GM19099 (cell line): ENCODE results near the gene CRMP1.

Source experiments
- POLR2A ChIP-seq: IDR thresholded peaks from 3 replicates; pipeline ENCODE4 v1.6.1; 2011; ENCODE audit warnings: low read depth; ENCODE audit not compliant: insufficient read length; ENCODE audit errors: extremely low read depth

Gene CRMP1

DNA sequence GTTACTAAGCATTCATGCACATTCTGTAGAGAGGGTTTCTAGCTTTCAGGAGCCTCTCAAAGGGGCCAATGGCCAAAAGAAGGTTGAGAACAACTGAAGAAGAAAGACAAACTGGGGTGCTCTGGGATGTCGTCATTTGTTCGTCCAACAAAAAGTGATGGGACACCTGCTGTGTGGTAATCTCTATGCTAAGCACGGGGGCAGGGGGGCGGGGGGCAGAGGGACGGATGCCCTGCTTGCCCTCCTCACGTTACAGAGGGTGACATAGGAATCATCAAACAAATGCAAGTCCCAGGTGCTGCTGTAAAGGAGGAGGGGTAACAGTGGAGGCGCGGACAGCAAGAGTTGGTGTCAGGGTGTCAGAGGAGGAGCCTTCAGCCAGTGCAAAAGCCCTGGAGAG lies 12.8 kb upstream of the CRMP1 start:
- no peak for TF ChIP-seq POLR2A

DNA sequence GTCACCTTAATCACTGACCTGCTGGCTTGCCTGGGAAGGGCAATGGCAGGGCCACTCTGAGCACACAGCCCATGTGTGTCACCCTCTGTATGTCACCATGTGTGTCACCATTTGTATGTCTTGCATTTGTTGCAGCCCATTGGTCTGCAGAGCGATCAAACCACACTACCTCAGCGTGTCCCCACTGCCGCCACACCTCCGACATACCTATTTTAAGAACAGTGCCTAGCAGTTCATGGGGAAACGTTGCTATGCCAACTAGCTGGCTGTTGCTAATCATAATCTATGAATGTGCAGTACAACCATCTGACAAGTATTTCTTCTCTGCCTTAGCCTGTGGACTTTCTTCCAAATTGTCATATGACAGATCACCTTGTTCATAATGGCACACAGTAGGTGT lies 8.0 kb upstream of the CRMP1 start:
- TF ChIP-seq POLR2A = no peak

GRCh38 chr4:5899881-5900280 lies 7.0 kb upstream of the CRMP1 start:
- TF ChIP-seq POLR2A = no peak

DNA sequence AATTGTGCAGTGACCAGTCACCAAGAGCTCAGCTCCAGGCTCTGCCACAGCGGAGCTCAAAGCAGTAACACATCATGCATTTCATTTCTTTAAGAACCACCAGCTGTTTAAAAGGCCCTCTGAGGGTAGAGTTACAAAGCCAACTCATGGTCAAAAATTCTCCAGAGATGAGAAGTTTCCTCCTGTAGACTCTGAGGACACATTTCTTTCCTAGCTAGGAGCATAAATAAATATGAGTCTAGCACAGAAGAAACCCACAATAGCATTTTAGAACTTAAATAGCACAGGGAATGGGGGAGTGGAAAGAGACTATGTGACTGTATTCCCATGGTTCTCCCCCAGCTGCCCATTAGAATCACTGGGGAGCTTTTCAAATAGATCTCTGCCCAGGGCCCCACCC lies 6.5 kb upstream of the CRMP1 start:
- TF ChIP-seq POLR2A = no peak

DNA sequence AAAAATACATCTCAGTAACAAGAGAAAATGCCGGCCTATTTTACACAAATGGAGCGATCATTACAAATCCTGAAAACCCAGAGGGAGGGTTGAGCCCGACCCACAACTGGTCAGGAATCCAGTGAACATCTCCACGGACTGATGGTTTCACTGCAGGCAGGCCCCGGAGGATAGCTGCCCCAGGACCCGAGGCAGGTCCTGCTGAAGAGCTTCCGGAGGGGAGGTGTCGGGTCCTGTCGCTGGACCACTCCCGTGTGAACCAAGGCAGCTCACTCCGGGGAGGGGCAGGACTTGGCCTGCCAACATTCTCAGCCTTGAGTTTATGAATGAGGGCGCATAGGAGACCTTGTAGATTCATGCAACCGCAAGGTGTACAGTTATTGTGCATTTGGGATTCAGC lies 4.8 kb upstream of the CRMP1 start:
- no peak for TF ChIP-seq POLR2A

DNA sequence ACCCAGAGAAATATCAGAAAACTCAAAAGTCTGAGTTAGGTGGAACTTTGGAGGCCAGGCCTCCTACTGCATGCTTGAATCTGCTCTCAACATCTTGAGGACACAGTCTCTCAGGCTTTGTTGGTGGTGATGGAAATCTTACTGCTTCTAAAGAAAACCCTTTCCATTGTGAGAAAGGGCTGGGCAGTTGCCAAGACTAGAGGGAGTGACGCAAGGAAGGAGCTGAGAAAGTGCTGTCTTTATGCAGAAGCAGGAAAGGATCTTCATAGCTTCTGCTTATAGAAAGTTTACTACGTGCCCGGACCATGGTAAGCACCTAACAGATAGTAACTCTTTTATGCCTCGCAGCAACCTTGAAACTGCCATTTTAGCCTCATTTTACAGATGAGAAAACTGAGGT lies 2.4 kb upstream of the CRMP1 start:
- no peak for TF ChIP-seq POLR2A

DNA sequence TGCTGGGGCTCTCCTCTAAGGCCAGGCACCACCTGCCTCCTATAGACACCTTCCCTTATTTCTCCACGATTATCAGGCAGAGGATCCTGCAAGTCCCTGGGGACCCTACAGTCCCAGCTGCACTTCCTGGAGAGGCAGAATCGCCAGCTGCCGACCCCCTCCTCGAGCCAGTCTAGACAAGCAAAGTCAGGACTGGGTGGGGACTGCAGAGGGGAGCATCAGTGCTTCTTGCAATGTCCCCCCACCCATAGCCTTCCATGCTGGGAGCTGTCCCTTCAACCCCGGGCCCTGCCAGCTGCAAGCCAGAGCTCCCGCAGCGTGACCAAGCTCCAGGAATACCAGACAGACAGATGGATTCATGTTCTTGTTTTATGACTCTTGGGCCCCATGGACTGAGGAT lies 1.4 kb upstream of the CRMP1 start:
- TF ChIP-seq POLR2A = no peak

DNA sequence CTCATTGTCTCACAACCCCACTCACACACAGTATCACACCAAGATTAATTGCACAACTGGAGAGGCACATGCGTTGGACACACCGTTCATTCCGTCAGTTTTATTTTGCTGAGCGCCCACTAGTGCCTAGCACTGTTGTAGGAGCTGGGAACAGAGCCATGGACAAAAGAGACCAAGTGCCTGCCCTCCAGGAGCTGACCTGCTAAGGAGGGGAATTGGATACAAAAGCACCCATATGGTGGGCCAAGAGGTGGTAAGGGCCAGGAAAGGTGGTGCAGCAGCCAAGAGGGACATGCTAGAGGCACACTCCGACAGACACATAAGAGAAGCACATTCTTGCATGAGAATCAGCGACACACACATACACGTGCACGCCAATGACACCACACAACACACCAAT lies 705 bp upstream of the CRMP1 start:
- no peak for TF ChIP-seq POLR2A

GRCh38 chr4:5892323-5893003 lies 423 bp downstream of the CRMP1 start:
- TF ChIP-seq POLR2A = no peak

DNA sequence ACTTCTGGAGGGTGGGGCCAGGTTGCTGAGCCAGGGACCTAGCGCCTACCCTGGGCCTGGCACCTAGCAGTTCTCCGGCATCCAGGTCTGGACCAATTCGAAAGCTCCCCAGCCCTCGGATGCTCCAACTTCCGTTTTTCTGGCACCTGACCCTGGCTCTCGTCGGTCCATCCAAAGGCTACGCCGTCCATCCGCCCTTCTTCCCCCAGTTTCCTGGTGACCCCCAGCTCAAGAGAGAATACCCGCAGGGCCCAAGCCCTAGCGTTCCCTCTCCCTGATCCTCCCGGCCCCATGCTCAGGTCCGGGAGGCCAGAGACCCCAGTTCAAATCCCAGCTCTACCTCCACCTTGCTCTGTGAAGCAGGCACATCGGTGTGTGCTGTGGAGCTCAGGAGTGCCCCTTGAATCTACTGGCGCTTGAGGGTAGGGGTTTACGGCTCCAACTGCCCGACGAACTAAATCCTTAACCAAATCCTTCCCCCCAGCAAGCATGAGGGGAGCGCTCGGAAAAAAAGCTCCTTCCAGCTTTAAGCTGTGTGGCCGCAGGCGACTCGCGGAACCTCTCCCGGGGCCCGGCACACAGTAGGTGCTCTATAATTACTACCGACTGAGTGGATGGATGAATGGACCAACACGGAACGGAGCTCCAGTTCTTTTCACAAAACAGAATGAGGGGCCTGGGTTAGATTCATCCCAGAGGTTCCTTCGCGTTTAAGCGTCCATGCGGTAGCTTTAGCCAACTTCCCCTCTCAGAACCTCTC lies 1.1 kb downstream of the CRMP1 start:
- TF ChIP-seq POLR2A = no peak

DNA sequence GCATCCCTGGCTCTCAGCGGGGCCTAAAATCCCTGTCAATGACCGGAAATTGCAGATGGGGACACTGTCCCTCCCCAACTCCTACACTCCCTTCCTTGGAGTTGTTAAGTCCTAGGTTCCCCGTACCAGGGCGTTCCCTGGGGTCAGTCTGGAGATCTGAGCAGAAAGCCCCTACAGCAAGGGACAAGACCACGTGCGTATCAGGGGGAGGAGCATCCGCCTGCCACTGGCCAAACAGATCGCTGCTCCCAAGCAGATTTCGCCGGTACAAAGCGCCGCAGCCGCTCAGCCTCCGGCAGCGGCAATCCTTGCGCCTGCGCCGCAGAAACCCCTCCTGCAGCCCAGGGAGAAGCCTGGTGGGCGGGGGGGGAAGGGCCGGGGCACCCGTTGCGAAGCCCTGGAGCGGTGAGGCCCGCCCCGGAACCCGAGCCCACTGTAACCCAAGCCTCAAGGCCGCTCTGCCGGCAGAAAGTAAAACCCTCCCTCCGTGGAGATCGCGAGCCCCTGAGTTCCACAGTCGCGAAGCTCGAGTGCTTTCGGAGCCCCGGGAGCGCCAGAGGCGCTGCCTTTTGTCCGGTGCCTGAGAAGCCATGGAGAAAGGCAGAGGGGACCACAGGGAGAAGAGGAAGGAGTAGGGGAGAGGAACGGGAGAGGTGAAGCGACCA lies 2.7 kb downstream of the CRMP1 start:
- no peak for TF ChIP-seq POLR2A

DNA sequence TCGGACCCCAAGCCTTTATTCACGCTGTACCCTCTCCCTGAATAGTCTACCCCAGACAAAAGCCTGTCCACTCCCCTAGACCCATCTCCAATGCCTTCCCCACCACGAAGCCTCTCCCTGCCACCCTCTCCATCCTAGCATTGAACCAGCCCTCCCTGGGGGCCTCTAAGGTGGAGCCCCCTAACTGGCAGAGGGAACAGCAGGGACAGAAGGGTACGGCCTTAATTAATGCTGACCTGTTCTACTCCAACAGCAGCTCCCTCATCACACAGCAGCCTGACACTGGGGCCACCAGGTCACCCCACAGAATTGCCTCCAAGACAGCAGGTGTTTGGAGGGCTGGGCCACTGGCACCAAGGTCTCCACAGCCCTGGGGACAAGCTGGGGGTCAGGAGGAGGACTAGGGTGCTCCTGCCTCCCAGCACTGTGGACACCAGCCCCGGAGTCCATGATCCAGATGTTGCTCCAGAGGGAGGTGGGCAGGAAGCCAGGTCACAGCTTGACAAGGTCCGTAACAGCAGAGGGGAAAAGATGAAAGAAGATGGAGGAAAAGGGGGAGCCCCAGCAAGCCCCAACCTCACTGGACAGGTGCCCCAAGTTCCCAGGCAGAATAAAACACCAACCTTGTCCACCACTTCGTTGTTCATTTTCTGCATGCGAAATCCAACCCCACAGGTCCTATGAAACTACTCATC lies 3.7 kb downstream of the CRMP1 start:
- TF ChIP-seq POLR2A = no peak

GRCh38 chr4:5888222-5889001 lies 4.5 kb downstream of the CRMP1 start:
- no peak for TF ChIP-seq POLR2A

DNA sequence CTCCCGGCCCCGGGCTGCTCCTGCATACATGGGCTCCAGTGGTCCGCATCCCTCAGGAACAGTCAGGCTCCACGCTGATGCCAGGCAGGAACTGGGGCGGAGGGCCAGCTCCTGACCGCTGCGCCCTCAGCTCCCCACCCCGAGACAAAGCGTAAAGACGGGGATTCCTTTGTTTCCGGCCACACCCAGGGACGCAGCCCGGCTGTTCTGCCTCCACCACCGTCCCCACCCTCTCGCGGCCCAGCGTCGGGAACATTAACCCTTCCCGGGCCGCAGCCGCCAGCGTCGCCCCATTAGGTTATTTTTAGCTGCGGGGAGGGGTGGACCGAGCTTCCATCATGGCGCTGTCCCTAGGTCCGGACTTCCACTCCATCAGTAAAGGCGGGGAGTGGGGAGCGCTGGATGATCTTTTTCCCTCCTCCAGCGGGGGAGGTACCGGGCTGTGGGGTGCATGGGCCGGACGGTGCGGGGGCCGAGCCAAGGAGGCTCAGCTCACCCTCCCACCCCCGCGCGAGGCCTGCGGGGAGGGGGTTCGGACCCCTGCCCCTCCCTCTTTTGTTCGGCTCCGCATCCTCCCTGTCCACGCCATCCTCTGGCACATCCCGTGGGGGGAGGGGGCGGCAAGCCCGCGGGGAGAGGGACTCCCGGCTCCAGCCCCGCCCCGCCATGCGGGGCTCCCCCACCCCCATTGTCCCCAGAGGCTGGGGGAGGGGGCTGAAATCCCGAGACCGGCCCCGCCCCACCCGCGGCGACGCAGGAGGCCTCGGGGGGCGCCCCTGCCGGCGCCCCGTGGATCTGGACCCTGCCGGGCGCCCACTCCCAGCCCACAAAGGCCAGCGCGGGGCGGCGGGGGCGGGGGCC lies 5.3 kb downstream of the CRMP1 start:
- TF ChIP-seq POLR2A = no peak
